Suprapubic skin (tissue), 3 donors: ENCODE measurements around the gene NPDC1.

Experiments
- CTCF ChIP-seq, 2 donors: fragments of 200-600 bp in 1 of 2; fragments of 450-650 bp in 1 of 2; sonication (generic) in 1 of 2; IDR thresholded peaks; one replicate each; pipeline ENCODE4 v1.5.1; 2016 to 2019; ENCODE audit warnings: antibody characterized with exemption in 2 of 2, mild to moderate bottlenecking in 1 of 2, moderate library complexity in 1 of 2
- POLR2AphosphoS5 ChIP-seq, 3 donors: sonication (generic); formaldehyde crosslinking; IDR thresholded peaks; one replicate each; pipeline ENCODE4 v1.6.1; 2017; ENCODE audit warnings: antibody characterized with exemption in 3 of 3

GRCh38 chr9:137023583-137023991, 22.4 kb downstream of the NPDC1 start:
- TF ChIP-seq POLR2AphosphoS5 (IDR thresholded peaks at IDR 0.05): no peak
- no peak for TF ChIP-seq CTCF (IDR thresholded peaks at IDR 0.05)
